Stomach (tissue), 9 donors: ENCODE results near the gene IL1R2. TPM values are rescaled to one million over a fixed set of nuclear protein-coding genes. Genes with fewer than 3 reads are reported as not detected.
A peak's percentile ranks its signal among the peaks of the same experiment; 100 is the strongest.

Source experiments
- DNase-seq, 2 donors: peaks; one replicate each; pipeline versions ENCODE4 v3.0.0 to v3.0.0-alpha.2; 2013 to 2019
- H3K27ac ChIP-seq, 5 donors: fragments of 200-600 bp in 4 of 5; sonication (generic) in 4 of 5; one replicate each; pipeline ENCODE4 v1.5.1; 2013 to 2019; ENCODE audit warnings: mild to moderate bottlenecking in 1 of 5, moderate library complexity in 1 of 5
- H3K27me3 ChIP-seq, 3 donors: fragments of 200-600 bp; sonication (generic); one replicate each; pipeline ENCODE4 v1.5.1; 2017 to 2019; ENCODE audit warnings: mixed run types in 1 of 3
- H3K36me3 ChIP-seq, 4 donors: fragments of 200-600 bp; sonication (generic); 1 replicate in 3 of 4; 2 replicates in 1 of 4; pipeline ENCODE4 v1.5.1; 2016 to 2019
- H3K4me1 ChIP-seq, 4 donors: fragments of 200-600 bp; sonication (generic); one replicate each; pipeline ENCODE4 v1.5.1; 2016 to 2019
- H3K4me3 ChIP-seq, 4 donors: fragments of 200-600 bp; sonication (generic) in 3 of 4; one replicate each; pipeline ENCODE4 v1.5.1; 2016 to 2019; ENCODE audit warnings: mild to moderate bottlenecking in 1 of 4
- H3K9me3 ChIP-seq, 4 donors: fragments of 200-600 bp; sonication (generic); one replicate each; pipeline ENCODE4 v1.5.1; 2016 to 2019
- CTCF ChIP-seq, 7 experiments: fragments of 450-650 bp in 4 of 7; fragments of 200-600 bp in 3 of 7; sonication (generic) in 3 of 7; IDR thresholded peaks; one replicate each; pipeline ENCODE4 v1.5.1; 2016 to 2019; ENCODE audit warnings: antibody characterized with exemption in 7 of 7, control low read depth in 2 of 7, mild to moderate bottlenecking in 1 of 7
- EP300 ChIP-seq: sonication (generic); formaldehyde crosslinking; IDR thresholded peaks from one replicate; pipeline ENCODE4 v1.6.1; 2017; ENCODE audit warnings: antibody characterized with exemption
- POLR2A ChIP-seq, 4 donors: fragments of 450-650 bp; IDR thresholded peaks; one replicate each; pipeline ENCODE4 v1.6.1; 2016; ENCODE audit warnings: antibody characterized with exemption in 4 of 4, control low read depth in 2 of 4, mild to moderate bottlenecking in 1 of 4, moderate library complexity in 1 of 4
- POLR2AphosphoS5 ChIP-seq, 3 donors: sonication (generic); formaldehyde crosslinking; IDR thresholded peaks; one replicate each; pipeline ENCODE4 v1.6.1; 2016; ENCODE audit warnings: antibody characterized with exemption in 3 of 3
- WGBS, 5 donors: extraction: QIAGEN DNeasy Blood & Tissue Kit in 3 of 5; methylation state at CpG; one replicate each; pipeline versions ENCODE4 v1.1.5 to v1.1.7; 2013 to 2018; 5-methylcytosine and 5-hydroxymethylcytosine counted together
- intact Hi-C: fragments of 100-400 bp; cut with DNase I; formaldehyde crosslinking; loops from one replicate; pipeline ENCODE4 v1.15.1; 2023; ENCODE audit warnings: low total_unique reads
- polyA plus RNA-seq, 3 donors: library from polyadenylated mRNA; stranded (reverse); fragments of 200-250 nt; gene quantifications; one replicate each; pipeline ENCODE4 v1.2.3, GENCODE V29; 2013
- total RNA-seq, 5 donors: library from RNA; depleted of rRNA; stranded (reverse); fragments of >200 nt; gene quantifications; one replicate each; pipeline versions ENCODE4 v1.1.0 to v1.2.3, GENCODE V29; 2014 to 2016
- donor health status: healthy with polysubstance abuse.
- donor health status: Bipolar disorder and iron deficiency.
- donor health status: healthy.

IL1R2 gene
- total and polyA plus RNA-seq, 8 donors: 2.3 to 111 (median 24.8) TPM

- H3K9me3 ChIP-seq: no peaks in the 10 kb centered on the region
- no peak overlapping the region for H3K4me3 ChIP-seq
- no peak for DNase-seq
- H3K27ac ChIP-seq: no peak overlapping the region
- H3K27me3 ChIP-seq: no peaks in the 10 kb centered on the region
- H3K4me1 ChIP-seq: peaks cover 0 to 44% (median 13%) of the 10 kb centered on the region in 4 donors
- 83 to 92% (median 91%) methylated on average over 5 to 9 of the region's 9 CpGs for WGBS, 5 donors
- no peaks in the 10 kb centered on the region for H3K36me3 ChIP-seq
- no peak for TF ChIP-seq CTCF (IDR thresholded peaks at IDR 0.05)
- no peak for TF ChIP-seq POLR2A (IDR thresholded peaks at IDR 0.05)
- TF ChIP-seq POLR2AphosphoS5 (IDR thresholded peaks at IDR 0.05): no peak
- TF ChIP-seq EP300: no peak
- intact Hi-C loops: no loop called here
These were observed 9.2 kb upstream of the IL1R2 start for GRCh38 chr2:101982495-101983029.

- Histone ChIP-seq H3K27me3 (no peaks in the 10 kb centered on the region), H3K36me3 (no peaks in the 10 kb centered on the region), H3K9me3 (no peaks in the 10 kb centered on the region), H3K4me3 (no peak overlapping the region), H3K27ac (peak overlapping the region in 1 of 5 donors; percentile 61), H3K4me1 (peaks cover 0 to 51% (median 13%) of the 10 kb centered on the region in 4 donors)
- WGBS, 5 donors: 37 to 44% (median 44%) methylated on average over 8 of the region's 8 CpGs
- DNase-seq: peak in 1 of 2 donors; percentile 47
- no peak for TF ChIP-seq POLR2A (IDR thresholded peaks at IDR 0.05)
- no peak for TF ChIP-seq POLR2AphosphoS5 (IDR thresholded peaks at IDR 0.05)
- TF ChIP-seq EP300: no peak
- intact Hi-C loops: no loop called here
These were observed 8.3 kb upstream of the IL1R2 start for GRCh38 chr2:101983486-101983885.

GRCh38 chr2:101983928-101984327 lies 7.8 kb upstream of the IL1R2 start:
- TF ChIP-seq POLR2A (IDR thresholded peaks at IDR 0.05) (no peak), CTCF (IDR thresholded peaks at IDR 0.05) (peak in 5 of 7 experiments; percentile 14 to 41 (median 27))
- Histone ChIP-seq H3K27ac (peak overlapping the region in 1 of 5 donors; percentile 61), H3K36me3 (no peaks in the 10 kb centered on the region), H3K4me3 (no peak overlapping the region), H3K27me3 (no peaks in the 10 kb centered on the region), H3K4me1 (peaks cover 0 to 55% (median 16%) of the 10 kb centered on the region in 4 donors), H3K9me3 (no peaks in the 10 kb centered on the region)
- 32 to 68% (median 48%) methylated on average over 2 of the region's 2 CpGs for WGBS, 5 donors
- no peak for DNase-seq
- intact Hi-C loops: no loop called here

- DNase-seq: no peak
- TF ChIP-seq CTCF (IDR thresholded peaks at IDR 0.05) (no peak), EP300 (no peak), POLR2A (IDR thresholded peaks at IDR 0.05) (no peak), POLR2AphosphoS5 (IDR thresholded peaks at IDR 0.05) (no peak)
- peak overlapping the region in 1 of 5 donors; percentile 61 for H3K27ac ChIP-seq
- H3K4me3 ChIP-seq: no peak overlapping the region
- intact Hi-C loops: no loop called here
- WGBS, 5 donors: 76 to 90% (median 85%) methylated on average over 8 to 9 of the region's 9 CpGs
- no peaks in the 10 kb centered on the region for H3K27me3 ChIP-seq
- H3K36me3 ChIP-seq: no peaks in the 10 kb centered on the region
- H3K9me3 ChIP-seq: no peaks in the 10 kb centered on the region
- H3K4me1 ChIP-seq: peaks cover 0 to 61% (median 19%) of the 10 kb centered on the region in 4 donors
These were observed 7.1 kb upstream of the IL1R2 start for GRCh38 chr2:101984656-101985055.

GRCh38 chr2:101985101-101985792 lies 6.5 kb upstream of the IL1R2 start:
- DNase-seq: peak in 1 of 2 donors; percentile 41
- no peak overlapping the region for H3K4me3 ChIP-seq
- peaks cover 0 to 65% (median 19%) of the 10 kb centered on the region in 4 donors for H3K4me1 ChIP-seq
- TF ChIP-seq POLR2A (IDR thresholded peaks at IDR 0.05) (no peak), EP300 (no peak), POLR2AphosphoS5 (IDR thresholded peaks at IDR 0.05) (no peak), CTCF (IDR thresholded peaks at IDR 0.05) (no peak)
- 67 to 81% (median 74%) methylated on average over 7 of the region's 7 CpGs for WGBS, 5 donors
- H3K9me3 ChIP-seq: no peaks in the 10 kb centered on the region
- H3K27ac ChIP-seq: peak overlapping the region in 2 of 5 donors; percentile 48 to 59
- no peaks in the 10 kb centered on the region for H3K27me3 ChIP-seq
- no peaks in the 10 kb centered on the region for H3K36me3 ChIP-seq
- intact Hi-C loops: no loop called here
